Measurements from ENCODE around the gene AP3S2.

AP3S2 gene

DNA sequence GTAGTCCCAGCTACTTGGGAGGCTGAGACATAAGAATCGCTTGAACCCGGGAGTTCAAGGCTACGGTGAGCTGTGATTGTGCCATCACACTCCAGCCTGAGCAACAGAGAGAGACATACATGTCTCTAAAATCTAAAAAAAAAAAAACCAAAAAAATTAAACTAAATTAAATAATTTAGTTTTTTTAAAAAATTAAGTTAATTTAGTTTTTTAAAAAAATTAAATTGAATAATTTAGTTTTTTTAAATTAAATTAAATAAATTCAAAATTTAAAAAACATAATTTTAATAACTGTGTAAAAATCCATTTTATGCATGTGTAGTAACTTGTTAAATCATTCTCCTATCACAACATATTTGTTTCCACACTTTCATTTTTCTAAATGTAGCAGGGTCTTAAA, 39.1 kb upstream of the AP3S2 start:
- DNase-seq (ENCODE audit: low read depth) = no peak
- TF ChIP-seq, protein P1, sequence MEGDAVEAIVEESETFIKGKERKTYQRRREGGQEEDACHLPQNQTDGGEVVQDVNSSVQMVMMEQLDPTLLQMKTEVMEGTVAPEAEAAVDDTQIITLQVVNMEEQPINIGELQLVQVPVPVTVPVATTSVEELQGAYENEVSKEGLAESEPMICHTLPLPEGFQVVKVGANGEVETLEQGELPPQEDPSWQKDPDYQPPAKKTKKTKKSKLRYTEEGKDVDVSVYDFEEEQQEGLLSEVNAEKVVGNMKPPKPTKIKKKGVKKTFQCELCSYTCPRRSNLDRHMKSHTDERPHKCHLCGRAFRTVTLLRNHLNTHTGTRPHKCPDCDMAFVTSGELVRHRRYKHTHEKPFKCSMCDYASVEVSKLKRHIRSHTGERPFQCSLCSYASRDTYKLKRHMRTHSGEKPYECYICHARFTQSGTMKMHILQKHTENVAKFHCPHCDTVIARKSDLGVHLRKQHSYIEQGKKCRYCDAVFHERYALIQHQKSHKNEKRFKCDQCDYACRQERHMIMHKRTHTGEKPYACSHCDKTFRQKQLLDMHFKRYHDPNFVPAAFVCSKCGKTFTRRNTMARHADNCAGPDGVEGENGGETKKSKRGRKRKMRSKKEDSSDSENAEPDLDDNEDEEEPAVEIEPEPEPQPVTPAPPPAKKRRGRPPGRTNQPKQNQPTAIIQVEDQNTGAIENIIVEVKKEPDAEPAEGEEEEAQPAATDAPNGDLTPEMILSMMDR (IDR thresholded peaks at IDR 0.05; ENCODE audit: control insufficient read depth, insufficient read depth, low read depth, low read length, missing control alignments) = no peak

DNA sequence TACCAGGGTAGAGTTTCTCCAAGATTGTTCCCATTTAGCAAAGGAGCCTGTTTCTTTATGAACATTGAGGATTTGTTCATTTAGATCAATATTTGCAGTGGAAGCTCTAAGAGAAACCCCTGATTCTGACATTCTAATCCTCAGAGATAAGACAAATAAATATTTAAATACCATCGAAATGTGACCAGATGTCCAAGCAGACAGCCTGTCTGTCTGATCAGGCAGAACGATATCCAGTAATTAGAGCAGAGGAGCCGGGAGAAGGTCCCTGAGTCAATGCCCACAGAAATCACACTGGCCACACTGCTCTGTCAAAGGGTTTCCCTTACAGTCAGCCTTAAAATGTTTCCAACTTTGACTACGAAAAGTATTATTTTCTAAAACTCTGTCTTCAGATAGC, 34.6 kb upstream of the AP3S2 start:
- TF ChIP-seq, protein P1 (IDR thresholded peaks at IDR 0.05; ENCODE audit: control insufficient read depth, insufficient read depth, low read depth, low read length, missing control alignments) = no peak
- no peak overlapping the region for H3K4me3 ChIP-seq (ENCODE audit: control insufficient read depth, low read depth, low read length)
- DNase-seq (ENCODE audit: low read depth) = no peak

More for the DNA sequence above, 39.1 kb upstream of the AP3S2 start:
- no peak overlapping the region for H3K4me3 ChIP-seq (ENCODE audit: control insufficient read depth, low read depth, low read length)

GRCh38 chr15:89926158-89926557, 32.4 kb upstream of the AP3S2 start:
- TF ChIP-seq, protein P1 (IDR thresholded peaks at IDR 0.05; ENCODE audit: control insufficient read depth, insufficient read depth, low read depth, low read length, missing control alignments) = no peak
- peak; percentile 40 for DNase-seq (ENCODE audit: low read depth)
- H3K4me3 ChIP-seq (ENCODE audit: control insufficient read depth, low read depth, low read length) = no peak overlapping the region

- TF ChIP-seq, protein P1 (IDR thresholded peaks at IDR 0.05; ENCODE audit: control insufficient read depth, insufficient read depth, low read depth, low read length, missing control alignments) = no peak
- DNase-seq (ENCODE audit: low read depth) = no peak
- H3K4me3 ChIP-seq (ENCODE audit: control insufficient read depth, low read depth, low read length) = no peak overlapping the region
These were observed 23.8 kb upstream of the AP3S2 start for GRCh38 chr15:89917442-89918101.

DNA sequence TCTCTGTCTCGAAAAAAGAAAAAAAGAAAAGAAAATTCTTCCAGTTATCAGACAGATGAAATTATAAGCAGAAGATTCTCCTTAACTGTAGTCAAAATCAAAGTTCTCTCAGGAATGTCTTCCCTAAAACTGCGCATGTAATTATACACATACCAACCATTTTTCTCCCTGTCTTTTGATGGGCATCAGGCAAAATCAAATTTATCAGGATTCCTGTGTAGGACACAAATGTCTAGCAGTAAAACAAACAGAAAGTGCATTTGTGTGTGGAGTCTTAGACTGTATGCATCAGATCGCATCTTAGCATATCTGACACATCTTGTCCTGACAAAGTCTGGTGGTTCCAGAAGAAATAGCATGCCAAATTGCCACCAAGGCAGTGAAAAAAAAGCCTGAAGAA, 22.9 kb upstream of the AP3S2 start:
- TF ChIP-seq, protein P1 (IDR thresholded peaks at IDR 0.05; ENCODE audit: control insufficient read depth, insufficient read depth, low read depth, low read length, missing control alignments) = no peak
- no peak overlapping the region for H3K4me3 ChIP-seq (ENCODE audit: control insufficient read depth, low read depth, low read length)
- no peak for DNase-seq (ENCODE audit: low read depth)

- TF ChIP-seq, protein P1 (IDR thresholded peaks at IDR 0.05; ENCODE audit: control insufficient read depth, insufficient read depth, low read depth, low read length, missing control alignments) = no peak
- peak within 1 kb of the TSS; percentile 89 for H3K4me3 ChIP-seq (ENCODE audit: control insufficient read depth, low read depth, low read length)
- DNase-seq (ENCODE audit: low read depth) = no peak
These were observed 19.0 kb upstream of the AP3S2 start, which contains the start of gene ARPIN for GRCh38 chr15:89912674-89913396. Gene ARPIN, minus strand, starts transcription at chr15:89912952. Its CDS starts 117 bp downstream, at chr15:89912835.
